ACC112 (cell line): Measurements from ENCODE around the gene NOP14.
"Not testable (repeated sequence)": the region's sequence is repeated elsewhere in the genome, so short reads cannot be mapped to it uniquely, and the experiment has no call there.

Source experiments
- H2AFZ ChIP-seq: fragments of 200-600 bp; sonication (generic); one replicate; pipeline ENCODE4 v1.6.0; 2017; ENCODE audit warnings: antibody characterized with exemption, low read length; ENCODE audit not compliant: unreplicated experiment
- H3K27ac ChIP-seq: fragments of 200-600 bp; sonication (generic); 2 replicates; pipeline ENCODE4 v1.5.1; 2014; ENCODE audit warnings: low read depth, mild to moderate bottlenecking, antibody characterized with exemption, low read length, moderate library complexity
- H3K27me3 ChIP-seq: fragments of 200-600 bp; sonication (generic); 2 replicates; pipeline ENCODE4 v1.6.1; 2014; ENCODE audit warnings: mild to moderate bottlenecking, antibody characterized with exemption, low read length, moderate library complexity, mixed read lengths; ENCODE audit not compliant: insufficient read depth
- H3K36me3 ChIP-seq: fragments of 200-600 bp; sonication (generic); 2 replicates; pipeline ENCODE4 v1.6.1; 2016; ENCODE audit warnings: mild to moderate bottlenecking, antibody characterized with exemption, low read length, moderate library complexity, mixed read lengths; ENCODE audit not compliant: insufficient read depth
- H3K4me1 ChIP-seq: fragments of 200-600 bp; sonication (generic); one replicate; pipeline ENCODE4 v1.6.1; 2016; ENCODE audit warnings: low read length, mixed read lengths; ENCODE audit not compliant: insufficient read depth, unreplicated experiment, control insufficient read depth
- H3K4me3 ChIP-seq: fragments of 200-600 bp; sonication (generic); 2 replicates; pipeline ENCODE4 v1.5.1; 2014; ENCODE audit warnings: mild to moderate bottlenecking, low read depth, low read length
- H3K79me2 ChIP-seq: fragments of 200-600 bp; sonication (generic); one replicate; pipeline ENCODE4 v1.6.0; 2016; ENCODE audit warnings: low read length; ENCODE audit not compliant: control insufficient read depth, unreplicated experiment, insufficient read depth

Gene NOP14

DNA sequence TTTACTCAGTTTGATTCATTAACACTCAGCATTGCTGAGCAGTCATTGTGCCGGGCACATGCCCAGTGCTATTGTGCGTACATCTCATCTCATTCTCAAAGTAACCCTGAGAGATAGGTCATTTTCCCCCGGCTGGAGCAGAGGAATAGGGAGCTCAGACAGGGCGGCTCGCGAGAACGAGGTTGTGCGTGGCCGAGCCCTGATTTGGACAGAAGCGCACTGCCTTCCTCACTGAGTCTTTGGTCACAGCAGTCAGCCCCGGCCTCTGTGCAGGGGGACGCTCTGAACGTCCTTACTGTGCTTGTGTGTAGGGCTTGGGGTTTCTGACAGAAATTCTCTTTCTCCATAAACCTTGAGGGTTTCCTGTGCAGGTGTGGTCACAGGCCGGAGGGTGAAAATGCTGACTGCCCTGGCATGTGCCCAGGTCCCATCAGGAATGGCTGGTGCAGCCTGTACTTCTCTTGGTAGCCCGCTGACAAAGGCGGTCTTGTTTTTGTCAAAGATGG lies 39.5 kb downstream of the NOP14 start:
- Histone ChIP-seq H3K27ac (0 out of 2 replicates have a peak overlapping the region, but pooled peaks have one; percentile 39), H3K36me3 (peaks cover 5% of the 10 kb centered on the region; the same call in 1 of the 2 replicates), H3K4me3 (no peak overlapping the region), H3K79me2 (peaks cover 7% of the 10 kb centered on the region), H2AFZ (no peak overlapping the region), H3K27me3 (no peaks in the 10 kb centered on the region), H3K4me1 (peaks cover 6% of the 10 kb centered on the region)

DNA sequence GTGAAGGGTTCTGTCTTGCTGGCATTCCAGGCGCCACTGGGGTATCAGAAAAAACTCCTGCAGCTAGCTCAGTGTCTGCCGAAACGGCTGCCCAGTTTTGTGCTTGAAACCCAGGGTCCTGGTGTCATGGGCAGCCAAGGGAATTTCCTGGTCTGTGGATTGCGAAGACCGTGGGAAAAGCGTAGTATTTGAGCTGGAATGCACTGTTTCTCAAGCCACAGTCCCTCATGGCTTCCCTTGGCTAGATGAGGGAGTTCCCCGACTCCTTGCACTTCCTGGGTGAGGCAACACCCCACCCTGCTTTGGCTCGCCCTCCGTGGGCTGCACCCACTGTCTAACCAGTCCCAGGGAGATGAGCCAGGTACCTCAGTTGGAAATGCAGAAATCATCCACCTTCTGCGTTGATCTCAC lies 40.1 kb downstream of the NOP14 start:
- Histone ChIP-seq H2AFZ (no peak overlapping the region), H3K79me2 (peaks cover 7% of the 10 kb centered on the region), H3K27me3 (no peaks in the 10 kb centered on the region), H3K4me3 (no peak overlapping the region), H3K36me3 (peaks cover 6% of the 10 kb centered on the region; the same call in 1 of the 2 replicates), H3K27ac (peak overlapping the region; percentile 39; the same call in 1 of the 2 replicates), H3K4me1 (peaks cover 6% of the 10 kb centered on the region)

DNA sequence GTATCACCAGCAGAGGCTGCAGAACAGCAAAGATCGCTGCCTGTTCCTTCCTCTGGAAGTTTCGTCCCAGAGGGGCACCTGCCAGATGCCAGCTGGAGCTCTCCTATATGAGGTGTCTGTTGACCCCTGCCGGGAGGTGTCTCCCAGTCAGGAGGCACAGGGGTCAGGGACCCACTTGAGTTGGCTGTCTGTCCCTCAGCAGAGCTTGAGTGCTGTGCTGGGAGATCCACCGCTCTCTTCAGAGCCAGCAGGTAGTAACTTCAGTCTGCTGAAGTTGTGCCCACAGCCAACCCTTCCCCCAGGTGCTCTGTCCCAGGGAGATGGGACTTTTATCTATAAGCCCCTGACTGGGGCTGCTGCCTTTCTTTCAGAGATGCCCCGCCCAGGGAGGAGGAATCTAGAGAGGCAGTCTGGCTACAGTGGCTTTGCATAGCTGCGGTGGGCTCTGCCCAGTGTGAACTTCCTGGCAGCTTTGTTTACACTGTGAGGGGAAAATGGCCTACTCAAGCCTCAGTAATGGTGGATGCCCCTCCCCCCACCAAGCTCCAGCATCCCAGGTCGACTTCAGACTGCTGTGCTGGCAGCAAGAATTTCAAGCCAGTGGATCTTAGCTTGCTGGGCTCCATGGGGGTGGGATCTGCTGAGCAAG lies 40.6 kb downstream of the NOP14 start:
- peak overlapping the region; percentile 39; the same call in 1 of the 2 replicates for H3K27ac ChIP-seq
- H3K4me1 ChIP-seq, H3K27me3 ChIP-seq, H3K36me3 ChIP-seq, H3K79me2 ChIP-seq, H3K4me3 ChIP-seq, H2AFZ ChIP-seq: not testable (repeated sequence)

DNA sequence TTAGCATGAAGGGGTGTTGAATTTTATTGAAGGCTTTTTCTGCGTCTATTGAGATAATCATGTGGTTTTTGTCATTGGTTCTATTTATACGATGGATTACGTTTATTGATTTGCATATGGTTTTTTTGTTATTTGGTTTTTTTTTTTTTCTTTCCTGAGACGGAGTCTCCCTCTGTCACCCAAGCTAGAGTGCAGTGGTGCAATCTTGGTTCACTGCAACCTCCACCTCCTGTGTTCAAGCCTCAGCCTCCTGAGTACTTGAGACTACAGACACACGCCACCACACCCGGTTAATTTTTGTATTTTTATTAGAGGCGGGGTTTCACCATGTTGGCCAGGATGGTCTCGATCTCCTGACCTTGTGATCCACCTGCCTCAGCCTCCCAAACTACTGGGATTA lies 44.5 kb downstream of the NOP14 start:
- not testable (repeated sequence) for H3K27ac ChIP-seq, H2AFZ ChIP-seq, H3K4me1 ChIP-seq, H3K79me2 ChIP-seq, H3K4me3 ChIP-seq, H3K27me3 ChIP-seq
- peaks cover 24% of the 10 kb centered on the region for H3K36me3 ChIP-seq

DNA sequence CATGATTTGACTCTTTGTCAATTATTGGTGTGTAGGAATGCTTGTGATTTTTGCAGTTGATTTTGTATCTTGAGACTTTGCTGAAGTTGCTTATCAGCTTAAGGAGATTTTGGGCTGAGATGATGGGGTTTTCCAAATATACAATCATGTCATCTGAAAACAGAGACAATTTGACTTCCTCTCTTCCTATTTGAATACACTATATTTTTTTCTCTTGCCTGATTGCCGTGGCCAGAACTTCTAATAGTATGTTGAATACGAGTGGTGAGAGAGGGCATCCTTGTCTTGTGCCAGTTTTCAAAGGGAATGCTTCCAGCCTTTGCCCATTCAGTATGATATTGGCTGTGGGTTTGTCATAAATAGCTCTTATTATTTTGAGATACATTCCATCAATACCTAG lies 44.9 kb downstream of the NOP14 start:
- H3K36me3 ChIP-seq, result peaks cover 24% of the 10 kb centered on the region
- not testable (repeated sequence) for H3K4me1 ChIP-seq, H2AFZ ChIP-seq, H3K4me3 ChIP-seq, H3K27ac ChIP-seq, H3K79me2 ChIP-seq, H3K27me3 ChIP-seq

DNA sequence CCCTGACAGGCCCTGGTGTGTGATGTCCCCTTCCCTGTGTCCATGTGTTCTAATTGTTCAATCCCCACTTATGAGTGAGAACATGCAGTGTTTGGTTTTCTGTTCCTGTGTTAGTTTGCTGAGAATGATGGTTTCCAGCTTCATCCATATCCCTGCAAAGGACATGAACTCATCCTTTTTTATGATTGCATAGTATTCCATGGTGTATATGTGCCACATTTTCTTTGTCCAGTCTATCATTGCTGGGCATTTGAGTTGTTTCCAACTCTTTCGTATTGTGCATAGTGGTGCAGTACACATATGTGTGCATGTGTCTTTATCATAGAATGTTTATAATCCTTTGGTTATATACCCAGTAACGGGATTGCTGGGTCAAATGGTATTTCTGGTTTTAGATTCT lies 46.5 kb downstream of the NOP14 start:
- not testable (repeated sequence) for H3K27ac ChIP-seq, H3K4me1 ChIP-seq, H3K4me3 ChIP-seq, H3K79me2 ChIP-seq, H3K27me3 ChIP-seq, H2AFZ ChIP-seq
- H3K36me3 ChIP-seq, result peaks cover 31% of the 10 kb centered on the region

DNA sequence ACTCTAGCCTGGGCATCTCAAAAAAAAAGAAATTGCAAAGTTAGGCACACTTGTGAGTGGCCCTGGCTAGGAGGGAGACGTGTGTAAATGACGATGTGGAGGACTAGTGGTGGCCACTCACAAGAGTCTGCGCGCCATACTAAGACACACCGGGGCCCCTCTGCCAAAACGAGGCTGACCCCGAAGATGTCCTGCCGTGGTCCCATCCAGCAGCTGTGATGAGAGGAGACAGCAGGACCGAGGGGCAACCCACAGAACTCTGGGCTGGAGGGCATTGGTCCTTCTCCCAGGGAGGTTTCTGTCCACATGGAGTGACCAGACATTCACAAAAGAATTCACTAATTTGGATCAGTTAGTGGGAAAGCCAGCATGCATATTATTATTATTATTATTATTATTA lies 47.4 kb downstream of the NOP14 start:
- no peak overlapping the region for H3K4me3 ChIP-seq
- H3K36me3 ChIP-seq, result peaks cover 35% of the 10 kb centered on the region
- peaks cover 3% of the 10 kb centered on the region for H3K79me2 ChIP-seq
- H3K27me3 ChIP-seq, result no peaks in the 10 kb centered on the region
- H3K4me1 ChIP-seq, result no peaks in the 10 kb centered on the region
- no peak overlapping the region for H2AFZ ChIP-seq
- no peak overlapping the region for H3K27ac ChIP-seq

DNA sequence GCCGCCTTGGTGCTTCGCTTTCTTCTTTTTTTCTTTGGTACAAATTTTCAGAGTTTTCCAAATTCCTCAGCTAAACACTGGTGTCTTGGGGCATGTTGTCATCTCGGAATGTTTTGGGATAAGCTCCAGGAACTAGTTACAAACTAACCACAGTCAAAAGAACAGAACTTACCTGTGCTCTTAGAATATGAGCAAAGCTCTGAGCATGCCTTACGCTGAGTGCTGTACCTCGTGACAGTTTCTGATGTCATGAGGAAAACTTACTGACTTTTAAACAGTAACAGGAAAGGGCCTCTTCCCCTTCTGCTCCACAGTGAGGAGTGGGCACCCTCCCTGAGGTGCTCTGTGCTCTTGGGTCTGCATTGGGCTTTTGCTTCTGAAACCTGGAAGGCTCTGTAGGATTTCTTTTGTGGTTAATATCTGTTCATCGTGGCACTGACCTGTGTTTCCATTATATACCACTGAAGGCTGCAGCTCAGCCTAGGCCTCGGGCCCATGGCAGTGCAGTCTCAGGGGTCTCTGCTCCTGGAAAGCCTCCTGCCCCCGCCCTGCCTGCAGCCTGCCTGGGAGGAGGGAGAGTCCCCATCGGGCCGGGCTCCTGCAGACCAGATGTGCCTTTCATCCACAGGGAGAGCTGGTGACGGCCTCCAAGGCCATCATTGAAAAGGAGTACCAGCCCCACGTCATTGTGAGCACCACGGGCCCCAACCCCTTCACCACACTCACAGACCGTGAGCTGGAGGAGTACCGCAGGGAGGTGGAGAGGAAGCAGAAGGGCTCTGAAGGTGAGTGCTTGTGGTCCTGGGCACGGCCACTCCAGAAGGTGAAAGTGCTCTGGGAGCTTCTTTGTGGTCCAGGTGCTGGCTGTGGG lies 48.7 kb downstream of the NOP14 start:
- Histone ChIP-seq H3K27me3 (no peaks in the 10 kb centered on the region), H3K36me3 (peaks cover 33% of the 10 kb centered on the region), H3K27ac (no peak overlapping the region), H2AFZ (no peak overlapping the region), H3K4me3 (no peak overlapping the region), H3K79me2 (peaks cover 3% of the 10 kb centered on the region), H3K4me1 (no peaks in the 10 kb centered on the region)

DNA sequence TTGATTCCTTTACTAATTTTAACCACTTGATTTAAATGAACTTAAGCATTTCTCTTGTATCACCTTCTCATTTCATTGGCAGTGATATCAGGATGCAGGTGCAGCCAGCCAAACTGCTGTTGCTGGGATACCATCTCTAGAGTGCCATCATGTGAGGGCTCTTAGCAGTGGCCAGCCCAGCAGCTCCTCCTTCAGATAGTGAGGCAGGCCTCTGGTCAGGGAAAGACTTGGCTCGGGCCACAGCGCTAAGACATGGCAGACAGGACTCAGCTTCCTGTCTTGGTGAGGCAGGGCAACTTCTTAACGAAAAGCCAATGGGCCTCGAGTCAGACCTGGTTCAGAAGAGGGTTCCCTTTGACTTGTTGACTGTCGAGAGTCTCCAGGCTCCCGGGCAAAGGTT lies 50.0 kb downstream of the NOP14 start:
- H3K79me2 ChIP-seq, result peaks cover 3% of the 10 kb centered on the region
- no peak overlapping the region for H3K4me3 ChIP-seq
- no peaks in the 10 kb centered on the region for H3K27me3 ChIP-seq
- peaks cover 36% of the 10 kb centered on the region for H3K36me3 ChIP-seq
- no peaks in the 10 kb centered on the region for H3K4me1 ChIP-seq
- H3K27ac ChIP-seq, result no peak overlapping the region
- no peak overlapping the region for H2AFZ ChIP-seq

DNA sequence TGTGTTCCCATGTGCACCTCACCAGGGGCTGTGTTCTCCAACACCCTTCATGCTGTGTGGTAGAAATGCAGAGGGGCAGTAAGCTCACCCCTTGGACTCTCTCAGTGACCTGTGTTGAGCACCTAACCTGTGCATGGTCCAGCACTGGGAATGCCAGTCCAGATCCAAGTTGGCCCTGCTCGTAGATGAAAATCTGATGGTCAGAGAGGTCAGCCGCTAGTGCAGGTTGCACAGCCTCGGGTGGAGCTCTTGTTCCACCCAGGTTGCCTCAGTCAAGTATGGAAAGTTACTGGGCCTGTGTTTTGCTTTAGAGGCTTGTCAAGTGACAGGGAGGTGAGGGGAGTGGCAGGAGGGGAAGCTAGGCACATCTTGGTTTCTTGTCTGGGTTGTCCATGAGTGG lies 51.3 kb downstream of the NOP14 start:
- Histone ChIP-seq H3K27me3 (no peaks in the 10 kb centered on the region), H3K4me1 (no peaks in the 10 kb centered on the region), H3K36me3 (peaks cover 40% of the 10 kb centered on the region), H3K79me2 (no peaks in the 10 kb centered on the region), H3K4me3 (no peak overlapping the region), H2AFZ (no peak overlapping the region), H3K27ac (no peak overlapping the region)

DNA sequence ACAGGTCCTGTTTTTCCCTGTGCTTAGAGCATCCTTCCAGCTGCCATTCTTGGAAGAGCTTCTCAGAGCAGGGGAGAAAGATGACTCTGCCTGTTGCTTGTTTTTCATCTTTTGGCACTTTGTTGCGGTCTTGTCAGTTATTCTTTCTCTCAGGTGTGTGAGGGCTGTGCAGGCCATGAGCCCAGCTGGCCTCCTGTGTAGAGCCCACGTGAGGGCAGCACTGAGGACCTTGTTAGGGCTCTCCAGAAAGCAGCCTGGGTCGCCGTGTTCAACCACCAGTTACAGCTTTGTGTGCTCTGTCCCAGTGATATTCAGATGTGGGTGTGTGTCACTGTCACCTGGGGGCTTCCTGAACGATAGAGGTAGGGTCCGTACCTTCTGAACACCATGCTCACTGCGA lies 52.8 kb downstream of the NOP14 start:
- Histone ChIP-seq H3K4me3 (no peak overlapping the region), H3K79me2 (no peaks in the 10 kb centered on the region), H3K4me1 (no peaks in the 10 kb centered on the region), H3K36me3 (peaks cover 39% of the 10 kb centered on the region), H3K27me3 (no peaks in the 10 kb centered on the region), H3K27ac (no peak overlapping the region), H2AFZ (no peak overlapping the region)
